CD4-positive, alpha-beta T cell treated with Interleukin-15 for 4 hours (primary cell): ENCODE measurements around the gene NINJ2.

Experiments
- DNase-seq: peaks from one replicate; pipeline ENCODE4 v3.0.0-alpha.2; 2020; ENCODE audit warnings: low spot score

The NINJ2 gene

GRCh38 chr12:613996-614395 lies 49.2 kb downstream of the NINJ2 start:
- DNase-seq = no peak

DNA sequence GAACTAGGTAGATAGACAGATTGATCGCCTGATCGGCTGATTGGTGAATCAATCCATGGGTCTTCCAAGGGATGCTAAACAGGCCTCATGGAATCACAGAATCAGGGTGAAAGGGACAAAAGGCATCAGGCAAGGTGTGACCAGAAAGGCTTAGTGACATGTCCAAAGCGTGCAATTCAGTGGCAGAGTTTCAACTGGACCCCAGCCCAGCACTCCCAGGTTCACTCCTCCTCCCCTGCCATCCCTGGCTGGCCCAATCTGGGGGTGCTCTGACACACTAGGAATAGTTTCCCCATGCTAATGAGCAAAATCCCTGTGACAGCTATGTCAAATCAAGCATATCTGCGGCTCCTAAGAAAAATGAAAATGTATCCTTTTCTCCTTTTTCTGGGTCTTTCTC lies 50.4 kb downstream of the NINJ2 start:
- no peak for DNase-seq

- DNase-seq = no peak
These were observed 51.0 kb downstream of the NINJ2 start for GRCh38 chr12:612293-612692.

DNA sequence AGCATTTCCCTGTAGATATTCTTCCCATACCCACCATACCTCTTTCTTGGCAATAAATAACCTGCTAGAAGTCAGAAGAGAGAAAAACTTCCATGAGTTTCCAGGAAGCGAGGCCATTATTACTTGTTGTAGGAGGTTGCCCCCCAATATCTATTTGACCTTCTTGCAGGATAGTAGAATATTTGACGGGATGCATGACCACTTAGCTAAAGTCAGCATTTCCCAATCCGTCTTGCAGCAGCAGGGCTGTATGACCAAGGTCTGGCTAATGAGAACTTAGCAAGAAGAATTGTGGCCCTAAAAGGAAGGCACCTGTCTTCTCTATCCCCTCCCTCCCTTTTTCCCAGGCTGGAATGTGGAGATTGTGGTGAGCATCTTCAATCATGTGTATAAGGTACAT lies 51.5 kb downstream of the NINJ2 start:
- no peak for DNase-seq

GRCh38 chr12:608921-609320 lies 54.3 kb downstream of the NINJ2 start:
- no peak for DNase-seq

- DNase-seq = no peak
These were observed 54.8 kb downstream of the NINJ2 start for GRCh38 chr12:608413-608812.

- DNase-seq = no peak
These were observed 55.7 kb downstream of the NINJ2 start for GRCh38 chr12:607541-608001.

DNA sequence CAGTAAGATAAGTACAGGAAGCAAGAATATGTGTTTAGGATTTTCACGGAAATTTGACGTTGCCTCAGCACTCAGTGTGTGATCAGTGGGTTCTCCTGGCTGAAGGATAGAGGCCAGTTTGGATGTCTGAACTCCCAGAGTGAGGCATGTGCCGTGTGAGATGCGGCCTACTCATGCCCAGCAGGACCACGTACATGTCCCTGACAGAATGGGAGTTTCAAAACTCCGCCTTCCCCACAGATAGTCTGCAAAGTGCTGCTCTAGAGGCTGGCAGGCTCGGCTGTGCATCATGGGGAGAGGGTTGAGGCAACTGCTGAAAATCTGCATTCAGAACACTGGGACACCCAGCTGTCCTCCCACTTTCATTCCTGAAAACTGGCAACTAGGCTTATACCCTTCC lies 58.3 kb downstream of the NINJ2 start:
- no peak for DNase-seq

- no peak for DNase-seq
These were observed 60.6 kb downstream of the NINJ2 start for GRCh38 chr12:602700-603068.

DNA sequence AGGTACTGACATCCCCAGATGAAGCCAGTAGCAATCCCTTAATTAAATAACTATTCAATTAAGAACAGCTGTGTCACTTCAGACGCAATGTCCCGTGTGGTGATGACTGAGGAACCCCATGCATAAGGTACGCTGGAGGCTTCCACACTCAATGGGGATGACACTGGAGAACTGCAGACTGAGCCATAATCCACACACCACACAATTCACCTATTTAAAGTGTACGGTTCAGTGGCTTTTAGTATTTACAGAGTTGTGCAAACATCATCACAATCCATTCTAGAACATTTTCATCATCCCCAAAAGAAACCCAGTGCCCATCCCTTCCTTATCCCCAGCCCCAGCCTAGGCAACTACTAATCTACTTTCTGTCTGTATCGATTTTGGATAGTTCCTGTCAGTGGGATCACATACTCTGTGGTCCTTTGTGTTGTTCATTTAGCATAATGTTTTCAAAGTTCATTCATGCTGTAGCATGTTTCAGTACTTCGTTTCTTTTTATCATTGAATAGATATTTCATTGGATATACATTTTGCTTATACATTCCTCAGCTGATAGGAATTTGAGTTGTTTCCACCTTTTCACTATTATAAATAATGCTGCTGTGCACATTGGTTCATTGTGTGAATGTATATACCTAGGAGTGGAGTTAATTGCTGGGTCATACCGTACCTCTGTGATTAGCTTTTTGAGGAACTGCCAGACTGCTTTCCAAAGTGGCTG lies 61.1 kb downstream of the NINJ2 start:
- DNase-seq = no peak

- DNase-seq = no peak
These were observed 63.5 kb downstream of the NINJ2 start for GRCh38 chr12:599756-600155.

- DNase-seq = no peak
These were observed 65.2 kb downstream of the NINJ2 start for GRCh38 chr12:597926-598568.

- DNase-seq = no peak
These were observed 69.6 kb downstream of the NINJ2 start for GRCh38 chr12:593396-594270.

GRCh38 chr12:592024-592505 lies 71.2 kb downstream of the NINJ2 start:
- no peak for DNase-seq

- DNase-seq = no peak
These were observed 71.8 kb downstream of the NINJ2 start for GRCh38 chr12:591167-592023.

DNA sequence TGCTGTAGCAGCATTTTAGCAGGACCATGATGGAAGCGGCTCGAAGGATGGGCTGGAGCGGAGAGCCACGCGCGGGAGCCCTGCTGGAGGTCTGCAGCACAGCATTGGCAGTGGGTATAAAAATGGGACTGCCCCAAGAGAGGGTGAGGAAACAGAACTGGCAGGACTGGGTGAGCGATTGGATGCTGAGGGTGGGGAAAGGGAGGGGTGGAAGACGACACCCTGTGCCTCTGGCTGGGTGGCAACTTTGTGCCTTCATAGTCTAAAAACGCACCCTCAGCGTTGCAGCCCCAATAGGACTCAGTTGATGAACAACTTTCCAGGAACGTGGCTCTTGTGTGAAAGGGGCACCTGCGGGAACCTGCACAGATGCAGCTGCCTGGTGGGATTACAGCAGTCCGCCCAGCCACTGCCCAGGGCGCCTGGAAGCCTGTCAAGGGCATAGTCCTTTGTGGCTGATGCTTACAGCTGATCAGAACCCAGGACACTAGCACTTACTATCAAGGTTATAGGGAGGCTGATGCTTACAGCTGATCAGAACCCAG lies 73.0 kb downstream of the NINJ2 start:
- no peak for DNase-seq

GRCh38 chr12:588646-589045 lies 74.6 kb downstream of the NINJ2 start:
- no peak for DNase-seq

GRCh38 chr12:588024-588322 lies 75.3 kb downstream of the NINJ2 start:
- DNase-seq = no peak

DNA sequence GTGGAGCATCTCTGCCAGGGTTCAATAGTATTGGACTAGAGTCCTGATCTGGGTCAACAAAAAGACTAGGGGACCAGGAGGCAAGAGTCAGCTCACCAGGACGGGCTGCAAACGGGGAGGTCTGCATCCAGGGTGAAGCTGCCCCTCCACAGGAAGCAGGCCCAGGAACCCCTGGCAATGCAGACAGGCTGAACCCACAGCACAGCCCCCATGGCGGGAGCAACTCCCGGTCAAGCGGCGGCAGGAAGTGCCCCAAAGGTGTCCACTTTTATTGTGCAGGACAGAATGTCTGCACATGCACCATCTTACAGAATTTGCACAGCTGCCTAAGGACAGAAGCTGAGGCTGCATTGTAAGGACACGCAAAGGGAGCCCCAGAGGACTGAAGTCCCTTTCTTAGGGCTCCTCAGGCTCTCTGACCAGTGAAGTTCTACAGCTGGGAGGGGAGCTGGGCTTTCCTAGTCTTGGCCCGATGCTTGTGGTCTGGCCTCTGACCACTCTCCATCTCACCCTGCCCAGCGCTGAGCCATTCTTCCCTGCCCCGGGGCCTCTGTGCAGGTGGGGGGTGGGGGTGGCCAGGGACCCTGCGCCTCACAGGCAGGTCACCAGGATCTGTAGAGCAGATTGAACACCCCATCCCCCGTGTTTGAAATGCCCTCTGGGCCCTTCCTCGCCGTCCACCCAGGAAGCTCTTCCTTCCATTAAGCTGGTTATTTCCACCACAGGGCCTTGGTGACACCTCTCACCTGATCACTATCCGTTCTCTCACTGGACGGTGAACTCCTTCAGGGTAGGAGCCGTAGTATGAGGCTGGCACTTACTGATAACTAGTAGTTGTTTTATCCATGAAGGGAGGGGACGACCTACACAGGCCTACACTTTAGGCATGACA lies 75.9 kb downstream of the NINJ2 start:
- no peak for DNase-seq

DNA sequence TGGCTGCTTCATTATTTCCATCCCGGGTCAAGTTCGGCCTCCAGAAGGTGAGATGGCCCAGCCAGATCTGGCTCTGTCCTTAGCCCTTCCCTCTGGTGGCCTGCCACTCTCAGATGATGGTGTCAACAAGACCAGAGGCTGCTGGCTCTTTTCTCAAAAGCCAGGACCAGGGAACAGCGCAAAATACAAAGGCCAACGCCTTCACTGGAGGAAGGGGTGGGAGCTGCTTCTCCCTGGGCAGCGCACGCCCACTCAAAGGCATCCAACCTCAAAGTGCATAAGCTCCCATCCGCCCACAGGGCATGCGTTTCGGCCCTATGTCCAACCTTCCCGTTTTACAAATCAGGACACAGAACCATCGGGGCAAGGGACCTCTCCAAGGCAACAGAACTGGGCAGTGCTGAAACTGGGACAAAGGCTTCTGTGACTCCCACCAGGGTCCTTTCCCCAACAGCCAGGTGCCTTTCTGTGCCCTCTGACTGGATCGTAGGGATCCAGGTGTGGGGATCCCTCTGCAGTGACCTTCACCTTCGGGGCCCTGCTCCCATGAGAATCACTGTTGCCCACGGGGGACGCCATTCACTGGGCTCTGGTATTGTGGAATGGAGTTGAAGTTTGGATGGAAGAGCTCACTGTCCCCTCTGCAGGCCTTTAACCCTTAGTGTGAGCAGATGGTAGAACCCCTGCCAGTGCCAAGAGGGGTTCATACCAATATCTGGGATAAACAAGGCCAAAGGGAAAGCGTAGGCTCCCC lies 76.8 kb downstream of the NINJ2 start:
- no peak for DNase-seq
